DMS53 treated with DMSO at 0.1 percent for 48 hours (cell line): ENCODE results near the gene CROCC.
"Not testable (repeated sequence)": the region's sequence is repeated elsewhere in the genome, so short reads cannot be mapped to it uniquely, and the experiment has no call there.

ENCODE experiments used
- DNase-seq: peaks from one replicate; lab custom pipeline; 2025; ENCODE audit not compliant: unreplicated experiment; lab: John Stamatoyannopoulos, UW

CROCC gene

GRCh38 chr1:16931206-16931934, 9.6 kb downstream of the CROCC start:
- DNase-seq, result not testable (repeated sequence)

GRCh38 chr1:16933945-16934344, 12.2 kb downstream of the CROCC start:
- not testable (repeated sequence) for DNase-seq

DNA sequence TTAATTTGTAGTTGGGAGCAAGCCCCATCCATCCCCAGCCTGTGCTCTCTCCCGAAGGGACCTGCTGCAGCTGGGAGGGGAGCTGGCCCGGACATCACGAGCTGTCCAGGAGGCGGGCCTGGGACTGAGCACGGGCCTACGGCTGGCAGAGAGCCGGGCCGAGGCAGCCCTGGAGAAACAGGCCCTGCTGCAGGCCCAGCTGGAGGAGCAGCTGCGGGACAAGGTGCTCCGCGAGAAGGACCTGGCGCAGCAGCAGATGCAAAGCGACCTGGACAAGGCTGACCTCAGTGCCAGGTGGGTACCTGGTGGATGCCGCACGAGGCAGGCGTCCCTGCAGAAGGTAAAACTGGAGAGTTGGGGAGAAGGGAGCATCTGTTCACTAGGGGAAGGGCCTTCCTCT, 14.8 kb downstream of the CROCC start:
- DNase-seq, result not testable (repeated sequence)

DNA sequence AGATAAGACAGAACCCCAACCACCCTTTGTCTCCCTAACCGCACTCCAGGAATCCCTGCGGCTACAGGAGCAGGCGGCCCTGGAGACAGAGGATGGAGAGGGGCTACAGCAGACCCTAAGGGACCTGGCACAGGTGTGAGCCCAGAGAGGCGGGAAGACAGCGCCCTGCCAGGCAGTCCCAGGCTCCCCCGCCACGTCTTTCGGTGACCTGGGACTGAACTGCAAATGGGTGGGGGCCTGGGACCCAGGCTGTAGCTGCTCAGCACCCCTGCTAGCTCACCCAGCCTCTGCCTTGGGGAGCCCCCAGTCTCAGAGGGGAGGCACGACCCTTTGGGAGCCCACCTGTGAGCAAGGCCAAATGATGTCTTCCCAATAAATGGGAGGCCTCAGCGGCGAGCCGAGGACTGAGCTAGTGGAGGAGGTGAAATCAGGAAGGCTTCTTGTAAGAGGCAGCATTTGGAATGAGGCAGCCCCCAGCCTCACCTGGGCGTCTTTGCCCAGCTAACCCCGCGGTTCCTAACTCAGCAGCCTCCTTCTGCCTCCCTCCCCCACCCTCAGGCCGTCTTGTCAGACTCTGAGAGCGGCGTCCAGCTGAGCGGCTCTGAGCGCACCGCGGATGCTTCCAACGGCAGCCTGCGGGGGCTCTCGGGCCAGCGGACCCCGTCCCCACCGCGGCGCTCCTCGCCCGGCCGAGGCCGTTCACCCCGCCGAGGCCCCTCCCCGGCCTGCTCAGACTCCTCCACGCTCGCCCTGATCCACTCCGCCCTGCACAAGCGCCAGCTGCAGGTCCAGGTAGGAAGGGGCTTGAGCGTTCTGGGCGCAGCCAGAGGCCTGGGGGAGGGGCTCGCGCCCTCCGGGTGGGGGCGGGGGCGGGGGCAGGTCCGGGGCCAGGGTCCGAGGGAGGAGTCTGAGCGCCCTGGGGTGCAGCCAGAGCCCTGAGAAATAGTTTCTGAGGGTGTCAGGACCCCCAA, 16.9 kb downstream of the CROCC start:
- DNase-seq, result no peak

- DNase-seq, result not testable (repeated sequence)
These were observed 17.9 kb downstream of the CROCC start for GRCh38 chr1:16939386-16940180.

DNA sequence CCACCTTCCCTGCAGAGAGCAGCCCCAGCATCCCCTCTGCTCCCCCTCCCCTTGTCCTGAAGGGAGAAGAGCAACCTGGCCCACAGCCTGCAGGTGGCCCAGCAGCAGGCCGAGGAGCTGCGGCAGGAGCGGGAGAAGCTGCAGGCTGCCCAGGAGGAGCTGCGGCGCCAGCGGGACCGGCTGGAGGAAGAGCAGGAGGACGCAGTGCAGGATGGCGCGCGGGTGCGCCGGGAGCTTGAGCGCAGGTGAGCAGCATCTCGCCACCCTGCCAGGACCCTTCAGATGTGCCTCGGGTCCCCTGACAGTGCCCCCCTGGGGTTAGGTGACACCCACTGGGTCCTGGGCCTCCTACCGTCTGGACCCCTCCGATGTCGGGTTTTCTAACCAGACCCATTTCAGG, 22.3 kb downstream of the CROCC start:
- DNase-seq, result no peak

DNA sequence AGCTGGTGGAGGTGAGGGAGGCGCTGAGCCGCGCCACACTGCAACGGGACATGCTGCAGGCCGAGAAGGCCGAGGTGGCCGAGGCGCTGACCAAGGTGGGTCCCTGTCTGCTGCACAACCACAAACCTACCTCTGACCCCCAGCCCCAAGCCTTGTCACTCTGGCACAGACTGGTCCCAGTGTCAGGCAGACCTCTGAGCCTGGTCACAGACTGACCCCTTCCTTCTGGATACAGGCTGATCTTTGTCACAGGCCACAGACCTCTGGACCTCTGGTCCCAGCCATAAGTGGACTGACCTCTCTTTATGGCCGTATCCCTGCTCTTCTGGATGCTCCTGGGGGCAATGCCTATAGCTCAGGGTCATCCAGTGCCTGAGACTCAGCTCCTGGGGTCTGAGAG, 23.8 kb downstream of the CROCC start:
- DNase-seq, result not testable (repeated sequence)

- not testable (repeated sequence) for DNase-seq
These were observed 24.5 kb downstream of the CROCC start for GRCh38 chr1:16946185-16946584.

DNA sequence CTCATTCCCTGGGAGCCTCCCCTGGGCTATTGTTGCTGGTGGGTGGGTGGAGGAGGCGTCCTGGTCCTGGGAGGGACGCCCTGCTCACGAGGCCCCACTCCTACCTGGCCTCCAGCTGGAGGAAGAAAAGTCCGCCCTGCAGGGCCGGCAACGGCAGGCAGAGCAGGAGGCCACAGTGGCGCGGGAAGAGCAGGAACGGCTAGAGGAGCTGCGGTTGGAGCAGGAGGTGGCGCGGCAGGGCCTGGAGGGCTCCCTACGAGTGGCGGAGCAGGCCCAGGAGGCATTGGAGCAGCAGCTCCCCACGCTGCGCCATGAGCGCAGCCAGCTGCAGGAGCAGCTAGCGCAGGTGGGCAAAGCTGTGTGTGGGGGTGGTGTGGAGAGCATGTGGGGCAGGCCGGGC, 24.9 kb downstream of the CROCC start:
- no peak for DNase-seq

- not testable (repeated sequence) for DNase-seq
These were observed 26.7 kb downstream of the CROCC start for GRCh38 chr1:16948282-16948891.

DNA sequence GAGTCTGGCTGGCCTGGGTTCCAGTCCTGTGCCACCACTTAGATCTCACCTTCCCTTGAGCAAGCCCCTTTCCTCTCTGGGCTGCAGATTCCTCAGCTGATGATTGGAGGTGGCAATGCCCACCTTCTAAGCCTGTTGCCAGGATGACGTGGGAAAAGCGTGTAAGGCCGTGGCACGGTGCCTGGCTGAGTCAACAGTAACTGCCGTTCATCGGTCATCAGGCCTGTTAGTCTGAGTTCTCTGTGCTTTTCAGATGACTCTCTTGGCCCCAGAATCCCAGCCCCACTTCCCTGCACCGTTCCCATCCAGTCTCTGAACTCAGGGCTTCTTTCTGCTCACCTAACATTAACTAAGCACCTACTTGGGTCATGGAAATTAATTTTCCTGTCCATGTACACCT, 27.3 kb downstream of the CROCC start:
- not testable (repeated sequence) for DNase-seq

DNA sequence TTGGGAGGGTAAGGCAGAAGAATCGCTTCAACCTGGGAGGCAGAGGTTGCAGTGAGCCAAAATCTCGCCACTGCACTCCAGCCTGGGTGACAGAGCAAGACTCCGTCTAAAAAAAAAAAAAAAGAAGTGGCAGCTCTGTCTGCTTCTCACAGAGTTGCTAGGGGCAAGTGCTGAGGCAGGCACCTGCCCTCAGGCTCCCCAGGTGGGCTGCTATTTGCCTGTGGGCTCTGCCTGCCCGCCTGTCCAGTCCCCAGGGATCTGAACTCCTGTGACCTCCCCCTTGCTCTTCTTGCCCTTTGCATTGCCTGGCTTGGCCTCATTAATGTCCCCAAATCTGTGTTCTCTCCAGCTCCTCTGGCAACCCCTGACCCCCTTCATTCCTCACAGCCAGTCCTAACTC, 30.6 kb downstream of the CROCC start:
- DNase-seq, result not testable (repeated sequence)

GRCh38 chr1:16954579-16954978, 32.8 kb downstream of the CROCC start:
- no peak for DNase-seq

- DNase-seq, result no peak
These were observed 33.5 kb downstream of the CROCC start for GRCh38 chr1:16955186-16955585.

- no peak for DNase-seq
These were observed 35.0 kb downstream of the CROCC start for GRCh38 chr1:16956775-16957174.

GRCh38 chr1:16957731-16958130, 36.0 kb downstream of the CROCC start:
- DNase-seq, result no peak

DNA sequence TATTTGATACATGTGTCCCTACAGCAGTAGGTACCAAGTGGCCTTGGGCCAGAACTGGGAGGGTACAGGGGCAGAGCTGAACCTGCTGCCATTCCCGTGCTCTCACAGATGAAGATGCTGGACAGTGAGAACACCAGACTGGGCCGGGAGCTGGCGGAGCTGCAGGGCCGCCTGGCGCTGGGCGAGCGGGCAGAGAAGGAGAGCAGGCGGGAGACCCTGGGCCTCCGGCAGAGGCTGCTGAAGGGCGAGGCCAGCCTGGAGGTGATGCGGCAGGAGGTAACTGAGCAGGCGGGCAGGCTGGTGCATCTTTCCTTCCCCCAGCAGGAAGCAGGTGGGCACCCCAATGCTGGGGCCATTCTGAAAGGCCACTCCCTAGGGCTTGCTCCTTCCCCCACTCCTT, 36.7 kb downstream of the CROCC start:
- no peak for DNase-seq

DNA sequence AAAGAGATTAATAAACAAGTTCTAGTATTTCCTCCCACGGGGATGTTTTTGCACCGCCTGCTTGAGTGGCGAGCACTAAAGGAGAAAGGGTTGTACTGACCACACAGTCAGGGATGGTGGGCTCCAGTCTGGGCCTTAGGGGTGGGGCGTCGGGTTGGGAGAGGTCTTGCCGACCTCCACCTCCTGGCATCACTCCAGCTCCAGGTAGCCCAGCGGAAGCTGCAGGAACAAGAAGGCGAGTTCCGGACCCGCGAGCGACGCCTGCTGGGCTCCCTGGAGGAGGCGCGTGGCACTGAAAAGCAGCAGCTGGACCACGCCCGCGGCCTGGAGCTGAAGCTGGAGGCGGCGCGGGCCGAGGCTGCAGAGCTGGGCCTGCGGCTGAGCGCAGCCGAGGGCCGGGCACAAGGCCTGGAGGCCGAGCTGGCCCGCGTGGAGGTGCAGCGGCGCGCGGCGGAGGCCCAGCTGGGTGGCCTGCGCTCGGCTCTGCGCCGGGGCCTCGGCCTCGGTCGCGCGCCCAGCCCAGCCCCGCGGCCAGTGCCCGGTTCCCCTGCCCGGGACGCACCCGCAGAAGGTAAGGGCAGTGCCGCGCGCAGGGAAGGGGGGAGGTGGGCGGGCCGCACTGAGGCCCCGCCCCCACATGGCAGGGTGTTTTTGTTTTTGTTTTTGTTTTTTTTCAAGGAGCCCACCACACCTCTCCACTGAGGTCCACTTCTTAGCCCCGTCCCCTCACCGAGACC, 39.0 kb downstream of the CROCC start:
- peak; percentile 75 for DNase-seq

DNA sequence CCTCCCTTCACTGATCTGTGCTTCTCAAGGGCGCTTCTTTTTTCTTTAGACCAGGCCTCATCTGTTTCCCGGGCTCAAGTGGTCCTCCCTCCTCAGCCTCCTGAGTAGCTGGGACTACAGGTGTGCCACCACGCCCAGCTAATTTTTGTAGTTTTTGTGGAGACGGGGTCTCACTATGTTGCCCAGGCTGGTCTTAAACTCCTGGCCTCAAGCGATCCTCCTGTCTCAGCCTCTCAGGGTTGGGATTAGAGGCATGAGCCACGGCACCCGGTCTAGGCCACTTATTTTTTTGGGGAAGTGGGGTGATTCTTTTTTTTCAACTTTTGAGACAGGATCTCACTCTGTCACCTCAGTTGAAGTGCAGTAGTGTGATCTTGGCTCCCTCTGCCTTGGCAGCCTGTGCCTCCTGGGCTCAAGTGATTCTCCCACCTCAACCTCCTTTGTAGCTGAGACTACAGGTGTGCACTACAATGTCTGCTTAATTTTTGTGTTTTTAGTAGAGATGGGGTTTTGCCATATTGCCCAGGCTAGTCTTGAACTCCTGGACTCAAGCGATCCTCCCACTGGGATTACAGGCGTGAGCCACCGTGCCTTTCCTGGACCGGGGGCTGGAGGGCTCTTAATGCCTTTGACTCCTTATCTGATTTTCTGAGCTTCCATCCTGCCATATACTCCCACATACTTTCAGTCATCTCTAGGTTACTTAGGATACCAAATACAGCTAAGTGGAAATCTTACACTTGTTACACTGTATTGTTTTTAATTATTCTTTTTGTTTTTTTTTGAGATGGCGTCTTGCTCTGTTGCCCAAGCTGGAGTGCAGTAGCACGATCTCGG, 39.8 kb downstream of the CROCC start:
- DNase-seq, result no peak
